ENCODE results near the gene XRN1. TPM values are rescaled to one million over a fixed set of nuclear protein-coding genes. Genes with fewer than 3 reads are reported as not detected.

The XRN1 gene
- total and polyA plus RNA-seq, 8 donors, result 26.7 to 39.2 (median 35.2) TPM

DNA sequence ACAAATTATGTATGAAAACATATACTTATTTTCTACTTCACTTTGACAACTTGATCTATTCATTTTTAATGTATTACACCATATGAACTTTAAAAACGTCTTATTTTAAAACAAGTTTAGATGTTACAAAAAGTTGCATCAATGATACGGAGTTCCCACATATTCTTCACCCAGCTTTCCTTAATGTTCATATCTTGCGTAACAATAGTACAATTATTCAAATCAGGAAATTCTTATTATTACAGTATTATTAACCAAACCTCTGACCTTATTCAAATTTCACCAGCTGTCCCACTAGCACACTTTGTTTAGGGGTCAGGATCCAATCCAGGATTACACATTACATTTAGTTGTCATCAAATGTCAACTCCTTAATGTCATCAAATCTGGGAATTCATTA, 12.9 kb upstream of the XRN1 start:
- DNase-seq, result no peak
- H3K4me1 ChIP-seq, result no peaks in the 10 kb centered on the region
- TF ChIP-seq, protein P1, sequence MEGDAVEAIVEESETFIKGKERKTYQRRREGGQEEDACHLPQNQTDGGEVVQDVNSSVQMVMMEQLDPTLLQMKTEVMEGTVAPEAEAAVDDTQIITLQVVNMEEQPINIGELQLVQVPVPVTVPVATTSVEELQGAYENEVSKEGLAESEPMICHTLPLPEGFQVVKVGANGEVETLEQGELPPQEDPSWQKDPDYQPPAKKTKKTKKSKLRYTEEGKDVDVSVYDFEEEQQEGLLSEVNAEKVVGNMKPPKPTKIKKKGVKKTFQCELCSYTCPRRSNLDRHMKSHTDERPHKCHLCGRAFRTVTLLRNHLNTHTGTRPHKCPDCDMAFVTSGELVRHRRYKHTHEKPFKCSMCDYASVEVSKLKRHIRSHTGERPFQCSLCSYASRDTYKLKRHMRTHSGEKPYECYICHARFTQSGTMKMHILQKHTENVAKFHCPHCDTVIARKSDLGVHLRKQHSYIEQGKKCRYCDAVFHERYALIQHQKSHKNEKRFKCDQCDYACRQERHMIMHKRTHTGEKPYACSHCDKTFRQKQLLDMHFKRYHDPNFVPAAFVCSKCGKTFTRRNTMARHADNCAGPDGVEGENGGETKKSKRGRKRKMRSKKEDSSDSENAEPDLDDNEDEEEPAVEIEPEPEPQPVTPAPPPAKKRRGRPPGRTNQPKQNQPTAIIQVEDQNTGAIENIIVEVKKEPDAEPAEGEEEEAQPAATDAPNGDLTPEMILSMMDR (IDR thresholded peaks at IDR 0.05), result no peak
- no peaks in the 10 kb centered on the region for H3K9me3 ChIP-seq
- H3K27me3 ChIP-seq, result no peaks in the 10 kb centered on the region
- no peak for ATAC-seq
- H3K4me3 ChIP-seq, result no peak overlapping the region
- intact Hi-C loops (cut with DNase I), result no loop called here
- H3K36me3 ChIP-seq, result peaks cover 0 to 46% of the 10 kb centered on the region in 2 donors
- H3K27ac ChIP-seq, result no peak overlapping the region

DNA sequence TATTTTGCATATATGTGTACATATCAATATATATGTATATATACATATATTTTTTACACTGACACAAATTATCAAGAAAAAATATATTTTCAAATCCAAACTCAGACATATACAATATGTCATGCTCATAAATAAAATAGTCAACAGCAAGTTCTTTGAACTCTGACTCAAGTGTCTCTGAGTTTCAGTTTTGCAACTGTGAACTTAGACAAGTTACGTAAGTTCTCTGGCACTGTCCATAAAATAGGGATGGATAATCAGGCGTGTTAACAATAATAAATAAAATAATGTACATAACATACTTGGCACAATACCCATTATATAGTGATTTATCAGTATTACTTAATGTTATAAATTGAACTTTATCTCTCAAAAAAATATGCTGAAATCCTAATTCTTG, 12.1 kb upstream of the XRN1 start:
- Histone ChIP-seq H3K36me3 (peaks cover 0 to 40% of the 10 kb centered on the region in 2 donors), H3K4me1 (no peaks in the 10 kb centered on the region), H3K4me3 (no peak overlapping the region), H3K27me3 (no peaks in the 10 kb centered on the region), H3K27ac (no peak overlapping the region), H3K9me3 (no peaks in the 10 kb centered on the region)
- TF ChIP-seq, protein P1 (IDR thresholded peaks at IDR 0.05), result no peak
- intact Hi-C loops (cut with DNase I), result no loop called here
- DNase-seq, result no peak
- ATAC-seq, result no peak

DNA sequence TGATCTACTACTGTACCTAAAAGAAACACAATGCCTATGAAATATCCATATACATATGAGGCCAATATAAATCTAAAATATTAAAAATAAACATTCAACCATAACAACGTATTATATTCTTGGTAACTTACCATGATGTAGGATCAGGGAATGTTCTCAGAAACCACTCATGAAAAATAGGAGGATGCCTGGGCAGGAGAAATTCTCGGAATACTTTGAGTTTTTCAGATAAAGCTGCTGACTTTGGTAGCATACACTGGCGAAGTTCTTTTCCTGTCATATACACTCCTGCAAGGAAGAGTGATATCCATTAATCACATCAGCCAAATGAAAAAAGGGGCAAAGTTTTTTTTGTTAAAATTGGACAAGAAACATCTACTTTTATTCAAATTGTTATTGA, 11.3 kb upstream of the XRN1 start:
- Histone ChIP-seq H3K36me3 (peaks cover 0 to 36% of the 10 kb centered on the region in 2 donors), H3K27me3 (no peaks in the 10 kb centered on the region), H3K9me3 (no peaks in the 10 kb centered on the region), H3K4me1 (no peaks in the 10 kb centered on the region), H3K27ac (no peak overlapping the region), H3K4me3 (no peak overlapping the region)
- TF ChIP-seq, protein P1 (IDR thresholded peaks at IDR 0.05), result no peak
- DNase-seq, result no peak
- no peak for ATAC-seq
- intact Hi-C loops (cut with DNase I), result no loop called here

DNA sequence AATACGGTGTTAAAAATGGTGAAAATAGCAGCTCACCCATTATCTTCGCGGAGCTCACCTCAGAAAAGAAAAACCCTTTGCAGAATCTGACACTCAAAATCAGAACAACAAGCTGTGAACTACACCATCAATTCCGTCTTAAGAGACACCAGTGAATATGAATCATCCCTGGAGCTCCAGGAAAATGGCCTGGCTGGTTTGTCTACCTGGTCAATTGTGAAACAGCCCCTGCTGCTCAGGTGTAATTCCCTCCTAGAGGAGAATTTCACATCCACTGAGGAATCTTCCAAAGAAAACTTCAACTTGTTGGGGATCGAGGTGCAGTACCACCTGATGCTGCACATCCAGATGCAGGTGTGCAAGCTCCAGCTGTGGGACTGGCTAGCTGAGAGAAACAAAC, 3.0 kb upstream of the XRN1 start:
- no peak for ATAC-seq
- no peaks in the 10 kb centered on the region for H3K9me3 ChIP-seq
- TF ChIP-seq, protein P1 (IDR thresholded peaks at IDR 0.05), result no peak
- H3K36me3 ChIP-seq, result peaks cover 0 to 34% of the 10 kb centered on the region in 2 donors
- peaks cover 5 to 17% of the 10 kb centered on the region in 2 donors for H3K4me1 ChIP-seq
- no peak for DNase-seq
- intact Hi-C loops (cut with DNase I), result no loop called here
- H3K4me3 ChIP-seq, result no peak overlapping the region
- H3K27me3 ChIP-seq, result no peaks in the 10 kb centered on the region
- no peak overlapping the region for H3K27ac ChIP-seq

DNA sequence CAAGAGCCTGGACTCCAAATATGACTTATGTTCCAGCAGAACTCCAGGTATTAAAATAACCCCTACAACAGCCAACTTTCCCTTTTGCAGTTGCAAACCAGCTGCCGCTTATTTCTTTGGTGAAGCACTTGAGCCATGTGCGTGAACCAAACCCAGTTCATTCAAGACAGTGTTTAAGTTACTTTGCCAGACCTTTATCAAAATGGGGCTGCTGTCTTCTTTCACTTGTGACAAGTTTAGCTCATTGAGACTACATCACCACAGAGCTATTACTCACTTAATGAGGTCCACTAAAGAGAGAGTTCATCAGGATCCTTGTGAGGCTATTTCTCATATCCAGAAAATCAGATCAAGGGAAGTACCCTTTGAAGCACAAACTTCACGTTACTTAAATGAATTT, 2.4 kb upstream of the XRN1 start:
- Histone ChIP-seq H3K36me3 (peaks cover 0 to 34% of the 10 kb centered on the region in 2 donors), H3K9me3 (no peaks in the 10 kb centered on the region), H3K4me3 (no peak overlapping the region), H3K27me3 (no peaks in the 10 kb centered on the region), H3K27ac (no peak overlapping the region), H3K4me1 (peaks cover 5 to 24% of the 10 kb centered on the region in 2 donors)
- intact Hi-C loops (cut with DNase I), result no loop called here
- ATAC-seq (no peak), DNase-seq (no peak)
- TF ChIP-seq, protein P1 (IDR thresholded peaks at IDR 0.05), result no peak
